ENCODE data around the gene TH. TPM values are rescaled to one million over a fixed set of nuclear protein-coding genes. Genes with fewer than 3 reads are reported as not detected.

TH gene
- polyA plus RNA-seq, 1 of the 3 experiments (the other 2 are of a cell fraction), result not detected

DNA sequence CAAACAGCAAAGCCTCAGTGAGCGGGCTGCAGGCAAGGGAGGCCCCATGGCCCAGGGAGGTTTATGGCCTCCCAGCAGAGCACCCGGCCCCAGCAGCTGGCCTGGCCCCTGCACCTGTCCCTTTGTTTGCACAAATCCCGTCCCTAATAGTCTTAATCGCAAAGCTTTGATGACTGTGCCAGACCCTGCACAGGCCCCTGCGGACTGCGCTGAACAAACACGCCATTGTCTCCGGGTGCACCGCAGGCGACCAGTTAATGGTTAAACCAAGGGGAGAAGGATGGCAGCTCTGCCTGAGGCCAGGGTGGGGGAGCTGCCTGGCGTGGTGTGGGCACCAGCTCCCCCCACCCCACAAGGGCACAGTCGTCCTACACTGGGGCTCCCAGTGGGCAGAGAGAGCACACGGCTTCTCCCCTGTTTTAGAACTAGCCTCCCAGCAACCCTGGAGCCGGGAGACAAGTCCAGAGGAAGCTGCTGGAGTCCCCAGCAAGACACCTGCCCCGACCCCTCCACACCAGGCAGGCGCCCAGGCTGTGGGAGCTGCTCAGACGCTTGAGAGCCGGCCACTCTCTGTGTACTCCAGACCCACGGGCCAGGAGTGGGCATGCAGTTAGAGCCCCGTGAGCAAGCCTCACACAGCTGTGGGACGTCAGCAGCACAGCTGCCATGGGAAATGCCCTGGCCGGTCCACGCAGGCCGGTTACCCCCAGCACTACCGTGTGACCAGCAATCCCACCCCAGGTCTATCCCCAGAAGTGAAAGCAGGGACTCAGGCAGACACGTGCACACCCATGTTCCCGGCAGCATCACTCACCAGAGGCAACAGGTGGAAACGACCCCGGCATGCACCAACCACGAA is 39.7 kb upstream of the TH start:
- Histone ChIP-seq H2AFZ (ENCODE audit: low read depth) (no peak overlapping the region), H3F3A (replicated peaks; ENCODE audit: insufficient read depth) (no peaks in the 10 kb centered on the region), H3K9ac (no peak overlapping the region), H3K4me3 (ENCODE audit: low read depth in 2 of 2, low read length in 1 of 2) (no peak overlapping the region), H3K9me2 (no peaks in the 10 kb centered on the region), H3K27me3 (ENCODE audit: insufficient read depth) (no peaks in the 10 kb centered on the region), H4K20me1 (ENCODE audit: insufficient read depth) (no peaks in the 10 kb centered on the region), H3K9me3 (no peaks in the 10 kb centered on the region), H3K4me1 (ENCODE audit: control insufficient read depth in 1 of 2, insufficient read depth in 2 of 2, low read depth in 1 of 2, low read length in 1 of 2) (peaks cover 0 to 21% of the 10 kb centered on the region in 2 experiments; a peak in 1 of 4 replicates), H3K36me3 (replicated peaks in 1 of 2; ENCODE audit: control insufficient read depth in 1 of 2, insufficient read depth in 2 of 2, low read length in 1 of 2) (no peaks in the 10 kb centered on the region), H3K79me2 (ENCODE audit: insufficient read depth) (no peaks in the 10 kb centered on the region), H3K27ac (ENCODE audit: low read depth in 2 of 2, low read length in 1 of 2) (no peak overlapping the region), H3K4me2 (no peak overlapping the region)
- DNase-seq, result no peak
- 45% methylated on average over 21 of the region's 30 CpGs for whole genome bisulfite sequencing (ENCODE audit: low lambda C conversion rate)
- TF ChIP-seq NRF1 (IDR thresholded peaks at IDR 0.05; ENCODE audit: low read depth, low read length) (no peak), RCOR1 (IDR thresholded peaks at IDR 0.05; ENCODE audit: low read length) (no peak), EP300 (IDR thresholded peaks at IDR 0.05; ENCODE audit: borderline replicate concordance in 1 of 2, low read depth in 1 of 2, low read length in 1 of 2) (no peak), FOXJ3 (CRISPR knock-in tag; IDR thresholded peaks at IDR 0.05) (no peak), MXI1 (IDR thresholded peaks at IDR 0.05; ENCODE audit: low read depth, low read length) (no peak), YY1 (IDR thresholded peaks at IDR 0.05; ENCODE audit: low read depth) (no peak), RFX5 (IDR thresholded peaks at IDR 0.05; ENCODE audit: low read length) (no peak), GATA2 (CRISPR knock-in tag; IDR thresholded peaks at IDR 0.05) (no peak), SIN3A (IDR thresholded peaks at IDR 0.05; ENCODE audit: borderline replicate concordance, low read depth, low read length) (no peak), POLR2AphosphoS5 (IDR thresholded peaks at IDR 0.05; ENCODE audit: low read depth, low read length) (no peak), TCF12 (IDR thresholded peaks at IDR 0.05) (no peak), CHD2 (IDR thresholded peaks at IDR 0.05; ENCODE audit: low read length, partially characterized antibody) (no peak), TAF1 (IDR thresholded peaks at IDR 0.05; ENCODE audit: borderline replicate concordance, low read depth, low read length) (no peak), FOSL2 (IDR thresholded peaks at IDR 0.05; ENCODE audit: borderline replicate concordance, low read depth) (no peak), USF1 (IDR thresholded peaks at IDR 0.05; ENCODE audit: borderline replicate concordance, low read depth) (no peak)
- TF ChIP-seq, protein P1, sequence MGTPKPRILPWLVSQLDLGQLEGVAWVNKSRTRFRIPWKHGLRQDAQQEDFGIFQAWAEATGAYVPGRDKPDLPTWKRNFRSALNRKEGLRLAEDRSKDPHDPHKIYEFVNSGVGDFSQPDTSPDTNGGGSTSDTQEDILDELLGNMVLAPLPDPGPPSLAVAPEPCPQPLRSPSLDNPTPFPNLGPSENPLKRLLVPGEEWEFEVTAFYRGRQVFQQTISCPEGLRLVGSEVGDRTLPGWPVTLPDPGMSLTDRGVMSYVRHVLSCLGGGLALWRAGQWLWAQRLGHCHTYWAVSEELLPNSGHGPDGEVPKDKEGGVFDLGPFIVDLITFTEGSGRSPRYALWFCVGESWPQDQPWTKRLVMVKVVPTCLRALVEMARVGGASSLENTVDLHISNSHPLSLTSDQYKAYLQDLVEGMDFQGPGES (IDR thresholded peaks at IDR 0.05; ENCODE audit: low read depth, low read length), result no peak
- ChIA-PET CTCF (interaction anchor here (0.7 to 4.4 kb wide), 4 partner anchors 14 to 321 kb away, joined by 3 to 38 read pairs (median 10); no protein-coding TSS in a partner anchor), POLR2A (no interaction called here)
